ENCODE measurements around the gene YIPF2. TPM values are rescaled to one million over a fixed set of nuclear protein-coding genes. Genes with fewer than 3 reads are reported as not detected.

Gene YIPF2
- total RNA-seq, 1 experiment from 2014 or later, result 29.0 TPM

DNA sequence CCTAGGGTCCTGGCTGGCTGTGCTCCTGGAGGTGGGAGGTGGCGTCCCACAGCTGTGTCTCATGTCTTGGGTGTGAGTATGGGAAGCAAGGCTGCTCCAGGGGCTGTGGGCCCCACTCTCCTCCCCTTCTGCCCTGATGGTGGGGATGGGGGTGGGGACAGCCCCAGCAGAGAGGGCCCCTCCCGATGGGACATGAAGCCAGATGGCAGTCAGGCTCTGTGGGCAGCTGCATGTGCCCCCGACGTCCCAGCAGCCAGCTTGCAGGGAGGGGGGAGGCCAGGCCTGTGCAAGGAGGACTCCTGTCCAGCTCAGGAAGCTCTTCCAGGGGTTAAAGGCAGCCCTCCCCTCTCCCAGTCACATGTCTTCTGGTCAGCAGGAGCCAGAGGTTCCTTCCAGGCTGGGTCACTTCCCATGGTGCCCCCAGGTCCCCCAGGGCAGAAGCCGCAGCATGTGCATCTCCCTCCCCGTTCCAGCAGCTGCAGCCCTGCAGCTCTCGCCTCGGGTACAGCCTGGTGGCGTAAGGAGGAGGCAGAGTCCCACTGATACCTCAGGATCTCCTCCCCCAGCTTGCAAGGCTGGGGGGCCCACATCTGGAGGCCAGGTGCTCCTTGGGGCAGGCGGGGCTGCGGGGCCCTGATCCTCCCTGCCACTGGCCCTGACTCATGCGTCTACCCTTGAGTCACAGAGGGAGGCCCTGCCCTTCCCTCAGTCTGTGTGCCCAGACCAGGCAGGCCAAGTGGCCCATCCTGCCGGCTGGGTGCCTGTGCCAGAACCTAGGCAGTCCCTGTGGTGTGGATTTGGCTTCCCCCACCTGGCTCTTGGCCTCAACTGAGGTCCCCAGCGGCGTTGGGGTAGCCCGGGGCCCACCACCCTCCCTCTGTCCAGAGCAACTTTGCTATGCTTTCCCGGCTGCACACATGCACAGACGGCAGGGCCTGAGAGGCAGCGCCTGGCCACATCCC lies 13.0 kb downstream of the YIPF2 start:
- no peaks in the 10 kb centered on the region; the same call in 1 of the 2 replicates for H3K4me1 ChIP-seq (ENCODE audit: control insufficient read depth, insufficient read depth, low read length)
- no peaks in the 10 kb centered on the region for H3K9me3 ChIP-seq (ENCODE audit: control insufficient read depth, insufficient read depth, low read depth, low read length)
- TF ChIP-seq, protein P1, sequence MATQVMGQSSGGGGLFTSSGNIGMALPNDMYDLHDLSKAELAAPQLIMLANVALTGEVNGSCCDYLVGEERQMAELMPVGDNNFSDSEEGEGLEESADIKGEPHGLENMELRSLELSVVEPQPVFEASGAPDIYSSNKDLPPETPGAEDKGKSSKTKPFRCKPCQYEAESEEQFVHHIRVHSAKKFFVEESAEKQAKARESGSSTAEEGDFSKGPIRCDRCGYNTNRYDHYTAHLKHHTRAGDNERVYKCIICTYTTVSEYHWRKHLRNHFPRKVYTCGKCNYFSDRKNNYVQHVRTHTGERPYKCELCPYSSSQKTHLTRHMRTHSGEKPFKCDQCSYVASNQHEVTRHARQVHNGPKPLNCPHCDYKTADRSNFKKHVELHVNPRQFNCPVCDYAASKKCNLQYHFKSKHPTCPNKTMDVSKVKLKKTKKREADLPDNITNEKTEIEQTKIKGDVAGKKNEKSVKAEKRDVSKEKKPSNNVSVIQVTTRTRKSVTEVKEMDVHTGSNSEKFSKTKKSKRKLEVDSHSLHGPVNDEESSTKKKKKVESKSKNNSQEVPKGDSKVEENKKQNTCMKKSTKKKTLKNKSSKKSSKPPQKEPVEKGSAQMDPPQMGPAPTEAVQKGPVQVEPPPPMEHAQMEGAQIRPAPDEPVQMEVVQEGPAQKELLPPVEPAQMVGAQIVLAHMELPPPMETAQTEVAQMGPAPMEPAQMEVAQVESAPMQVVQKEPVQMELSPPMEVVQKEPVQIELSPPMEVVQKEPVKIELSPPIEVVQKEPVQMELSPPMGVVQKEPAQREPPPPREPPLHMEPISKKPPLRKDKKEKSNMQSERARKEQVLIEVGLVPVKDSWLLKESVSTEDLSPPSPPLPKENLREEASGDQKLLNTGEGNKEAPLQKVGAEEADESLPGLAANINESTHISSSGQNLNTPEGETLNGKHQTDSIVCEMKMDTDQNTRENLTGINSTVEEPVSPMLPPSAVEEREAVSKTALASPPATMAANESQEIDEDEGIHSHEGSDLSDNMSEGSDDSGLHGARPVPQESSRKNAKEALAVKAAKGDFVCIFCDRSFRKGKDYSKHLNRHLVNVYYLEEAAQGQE (IDR thresholded peaks at IDR 0.05; ENCODE audit: insufficient read depth in 1 of 2, low read depth in 2 of 2, low read length in 1 of 2), result no peak
- TF ChIP-seq SIN3A (IDR thresholded peaks at IDR 0.05; ENCODE audit: borderline replicate concordance, insufficient read depth, low read depth, low read length) (no peak), POLR2AphosphoS5 (IDR thresholded peaks at IDR 0.05; ENCODE audit: low read depth, low read length) (no peak), TCF7L2 (IDR thresholded peaks at IDR 0.05; ENCODE audit: low read depth, low read length) (no peak)
- TF ChIP-seq, protein P2, sequence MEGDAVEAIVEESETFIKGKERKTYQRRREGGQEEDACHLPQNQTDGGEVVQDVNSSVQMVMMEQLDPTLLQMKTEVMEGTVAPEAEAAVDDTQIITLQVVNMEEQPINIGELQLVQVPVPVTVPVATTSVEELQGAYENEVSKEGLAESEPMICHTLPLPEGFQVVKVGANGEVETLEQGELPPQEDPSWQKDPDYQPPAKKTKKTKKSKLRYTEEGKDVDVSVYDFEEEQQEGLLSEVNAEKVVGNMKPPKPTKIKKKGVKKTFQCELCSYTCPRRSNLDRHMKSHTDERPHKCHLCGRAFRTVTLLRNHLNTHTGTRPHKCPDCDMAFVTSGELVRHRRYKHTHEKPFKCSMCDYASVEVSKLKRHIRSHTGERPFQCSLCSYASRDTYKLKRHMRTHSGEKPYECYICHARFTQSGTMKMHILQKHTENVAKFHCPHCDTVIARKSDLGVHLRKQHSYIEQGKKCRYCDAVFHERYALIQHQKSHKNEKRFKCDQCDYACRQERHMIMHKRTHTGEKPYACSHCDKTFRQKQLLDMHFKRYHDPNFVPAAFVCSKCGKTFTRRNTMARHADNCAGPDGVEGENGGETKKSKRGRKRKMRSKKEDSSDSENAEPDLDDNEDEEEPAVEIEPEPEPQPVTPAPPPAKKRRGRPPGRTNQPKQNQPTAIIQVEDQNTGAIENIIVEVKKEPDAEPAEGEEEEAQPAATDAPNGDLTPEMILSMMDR (IDR thresholded peaks at IDR 0.05), result no peak
- intact Hi-C loops (cut with micrococcal nuclease; ENCODE audit: unreplicated experiment) (no loop called here), in situ Hi-C loops (cut with HindIII; ENCODE audit: low pct_unique_long_range_greater_than_20kb, low sequenced_read_pairs) (no loop called here)
- no TSS peak for BruUV-seq (replicated peaks)
- no peak overlapping the region for H3K4me3 ChIP-seq (ENCODE audit: low read depth in 2 of 2, low read length in 2 of 2)
- POLR2A ChIA-PET, result no interaction called here
- peak; percentile 75 for ATAC-seq
- no peak overlapping the region for H3K27ac ChIP-seq (ENCODE audit: low read length)
- no peaks in the 10 kb centered on the region for H3K27me3 ChIP-seq (ENCODE audit: control insufficient read depth, insufficient read depth, low read length)
- H3K36me3 ChIP-seq (ENCODE audit: control insufficient read depth, insufficient read depth, low read length), result no peaks in the 10 kb centered on the region; the same call in 1 of the 2 replicates
- no peak for DNase-seq (ENCODE audit: low read depth, low spot score)
- CTCF ChIA-PET, result no interaction called here

DNA sequence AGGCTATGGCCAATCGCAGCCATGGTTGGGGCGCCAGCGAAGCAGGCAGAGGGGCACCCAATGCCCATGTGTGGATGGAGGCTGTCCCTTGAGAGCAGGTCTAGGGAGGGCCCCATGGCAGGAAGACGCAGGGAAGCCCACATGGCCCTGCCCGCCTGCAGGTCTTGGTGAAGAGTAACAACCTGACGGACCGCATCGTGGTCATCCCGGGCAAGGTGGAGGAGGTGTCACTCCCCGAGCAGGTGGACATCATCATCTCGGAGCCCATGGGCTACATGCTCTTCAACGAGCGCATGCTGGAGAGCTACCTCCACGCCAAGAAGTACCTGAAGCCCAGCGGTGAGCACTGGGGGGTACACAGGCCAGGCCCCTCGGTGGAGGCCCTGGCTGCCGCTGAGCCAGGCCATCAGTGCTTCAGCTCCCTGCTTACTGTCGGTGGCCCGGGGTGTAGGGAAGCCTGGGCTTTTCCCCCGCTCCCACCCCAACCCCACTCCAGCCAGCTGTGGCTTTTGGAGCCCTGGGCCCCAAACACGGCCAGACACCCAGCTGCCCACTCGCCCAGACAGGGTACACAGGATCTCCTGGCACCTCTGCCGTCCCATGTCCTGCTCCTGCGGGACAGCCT lies 14.6 kb downstream of the YIPF2 start:
- BruUV-seq (replicated peaks), result no TSS peak
- CTCF ChIA-PET, result interaction anchor here (0.7 kb wide), 1 partner anchor 120 kb away, joined by 3 read pairs; no protein-coding TSS in a partner anchor
- in situ Hi-C loops (cut with HindIII; ENCODE audit: low pct_unique_long_range_greater_than_20kb, low sequenced_read_pairs), result no loop called here

More for the DNA sequence above, 14.6 kb downstream of the YIPF2 start:
- no peak for DNase-seq (ENCODE audit: low read depth, low spot score)
- Histone ChIP-seq H3K9me3 (ENCODE audit: control insufficient read depth, insufficient read depth, low read depth, low read length) (no peaks in the 10 kb centered on the region), H3K27me3 (ENCODE audit: control insufficient read depth, insufficient read depth, low read length) (no peaks in the 10 kb centered on the region), H3K36me3 (ENCODE audit: control insufficient read depth, insufficient read depth, low read length) (no peaks in the 10 kb centered on the region; the same call in 1 of the 2 replicates), H3K27ac (ENCODE audit: low read length) (no peak overlapping the region), H3K4me1 (ENCODE audit: control insufficient read depth, insufficient read depth, low read length) (no peaks in the 10 kb centered on the region; the same call in 1 of the 2 replicates), H3K4me3 (ENCODE audit: low read depth in 2 of 2, low read length in 2 of 2) (no peak overlapping the region)
- TF ChIP-seq TCF7L2 (IDR thresholded peaks at IDR 0.05; ENCODE audit: low read depth, low read length), result no peak
- TF ChIP-seq, protein P2 (IDR thresholded peaks at IDR 0.05), result no peak
- no peak for TF ChIP-seq SIN3A (IDR thresholded peaks at IDR 0.05; ENCODE audit: borderline replicate concordance, insufficient read depth, low read depth, low read length)
- no peak for TF ChIP-seq POLR2AphosphoS5 (IDR thresholded peaks at IDR 0.05; ENCODE audit: low read depth, low read length)
- TF ChIP-seq, protein P1 (IDR thresholded peaks at IDR 0.05; ENCODE audit: insufficient read depth in 1 of 2, low read depth in 2 of 2, low read length in 1 of 2), result no peak
- no peak for ATAC-seq
- intact Hi-C loops (cut with micrococcal nuclease; ENCODE audit: unreplicated experiment), result no loop called here
- POLR2A ChIA-PET, result no interaction called here

Data from Panc1 (cell line).